ENCODE results near the gene CENPW. TPM values are rescaled to one million over a fixed set of nuclear protein-coding genes. Genes with fewer than 3 reads are reported as not detected.

Gene CENPW
- total and polyA plus RNA-seq, 7 experiments from 2014 or later, result 1.2 to 37.1 (median 3.9) TPM

GRCh38 chr6:126367849-126368248, 27.9 kb downstream of the CENPW start:
- POLR2A ChIA-PET, result no interaction called here
- Mint-ChIP-seq H3K36me3 (peaks cover 0 to 2% (median 0%) of the 10 kb centered on the region in 5 donors), H3K4me1 (no peaks in the 10 kb centered on the region)

GRCh38 chr6:126372626-126373025, 32.7 kb downstream of the CENPW start:
- Histone ChIP-seq H3K27me3 (ENCODE audit: control insufficient read depth in 2 of 2, insufficient read depth in 2 of 2, low read length in 2 of 2) (no peaks in the 10 kb centered on the region), H3K9me3 (ENCODE audit: control insufficient read depth in 2 of 3, low read length in 3 of 3) (no peaks in the 10 kb centered on the region), H3K36me3 (ENCODE audit: control insufficient read depth in 2 of 3, insufficient read depth in 3 of 3, low read length in 3 of 3) (no peaks in the 10 kb centered on the region), H3K4me3 (ENCODE audit: low read length) (no peak overlapping the region), H3K27ac (ENCODE audit: low read depth, low read length) (no peak overlapping the region), H3K4me1 (ENCODE audit: control insufficient read depth in 2 of 2, insufficient read depth in 2 of 2, low read length in 2 of 2) (no peaks in the 10 kb centered on the region)
- Mint-ChIP-seq H3K36me3 (peaks cover 0 to 2% (median 0%) of the 10 kb centered on the region in 5 donors), H3K4me1 (no peaks in the 10 kb centered on the region), H3K27me3 (no peaks in the 10 kb centered on the region), H3K4me3 (no peak overlapping the region), H3K9me3 (peaks cover 0 to 10% (median 0%) of the 10 kb centered on the region in 11 donors), H3K27ac (no peak overlapping the region)
- ChIA-PET CTCF (no interaction called here), POLR2A (no interaction called here)
- intact Hi-C loops (cut with micrococcal nuclease), result no loop called here
- DNase-seq, result no peak
- ATAC-seq, result no peak

More at GRCh38 chr6:126367849-126368248, 27.9 kb downstream of the CENPW start:
- no peak for ATAC-seq
- intact Hi-C loops (cut with micrococcal nuclease), result no loop called here
- Histone ChIP-seq H3K4me1 (ENCODE audit: control insufficient read depth in 2 of 2, insufficient read depth in 2 of 2, low read length in 2 of 2) (no peaks in the 10 kb centered on the region), H3K9me3 (ENCODE audit: control insufficient read depth in 2 of 3, low read length in 3 of 3) (no peaks in the 10 kb centered on the region), H3K27ac (ENCODE audit: low read depth, low read length) (no peak overlapping the region), H3K27me3 (ENCODE audit: control insufficient read depth in 2 of 2, insufficient read depth in 2 of 2, low read length in 2 of 2) (no peaks in the 10 kb centered on the region), H3K36me3 (ENCODE audit: control insufficient read depth in 2 of 3, insufficient read depth in 3 of 3, low read length in 3 of 3) (no peaks in the 10 kb centered on the region), H3K4me3 (ENCODE audit: low read length) (no peak overlapping the region)
- no peak overlapping the region for H3K27ac Mint-ChIP-seq
- H3K27me3 Mint-ChIP-seq, result no peaks in the 10 kb centered on the region
- H3K4me3 Mint-ChIP-seq, result no peak overlapping the region
- CTCF ChIA-PET, result no interaction called here
- no peak for DNase-seq
- H3K9me3 Mint-ChIP-seq, result peaks cover 0 to 10% (median 0%) of the 10 kb centered on the region in 11 donors

GRCh38 chr6:126373344-126373743, 33.4 kb downstream of the CENPW start:
- Histone ChIP-seq H3K4me3 (ENCODE audit: low read length) (no peak overlapping the region), H3K27me3 (ENCODE audit: control insufficient read depth in 2 of 2, insufficient read depth in 2 of 2, low read length in 2 of 2) (no peaks in the 10 kb centered on the region), H3K36me3 (ENCODE audit: control insufficient read depth in 2 of 3, insufficient read depth in 3 of 3, low read length in 3 of 3) (no peaks in the 10 kb centered on the region), H3K9me3 (ENCODE audit: control insufficient read depth in 2 of 3, low read length in 3 of 3) (no peaks in the 10 kb centered on the region), H3K4me1 (ENCODE audit: control insufficient read depth in 2 of 2, insufficient read depth in 2 of 2, low read length in 2 of 2) (no peaks in the 10 kb centered on the region), H3K27ac (ENCODE audit: low read depth, low read length) (no peak overlapping the region)
- H3K4me3 Mint-ChIP-seq, result no peak overlapping the region
- H3K27me3 Mint-ChIP-seq, result no peaks in the 10 kb centered on the region
- no peaks in the 10 kb centered on the region for H3K4me1 Mint-ChIP-seq
- DNase-seq (no peak), ATAC-seq (no peak)
- CTCF ChIA-PET, result no interaction called here
- H3K27ac Mint-ChIP-seq, result no peak overlapping the region
- H3K9me3 Mint-ChIP-seq, result peaks cover 0 to 10% (median 0%) of the 10 kb centered on the region in 11 donors
- H3K36me3 Mint-ChIP-seq, result peaks cover 0 to 2% (median 0%) of the 10 kb centered on the region in 5 donors
- intact Hi-C loops (cut with micrococcal nuclease), result no loop called here
- POLR2A ChIA-PET, result no interaction called here

GRCh38 chr6:126374372-126374771, 34.5 kb downstream of the CENPW start:
- H3K27me3 ChIP-seq (ENCODE audit: control insufficient read depth in 2 of 2, insufficient read depth in 2 of 2, low read length in 2 of 2), result no peaks in the 10 kb centered on the region
- Mint-ChIP-seq H3K4me3 (no peak overlapping the region), H3K27ac (no peak overlapping the region), H3K9me3 (peaks cover 0 to 7% (median 0%) of the 10 kb centered on the region in 11 donors), H3K27me3 (no peaks in the 10 kb centered on the region), H3K36me3 (peaks cover 0 to 2% (median 0%) of the 10 kb centered on the region in 5 donors), H3K4me1 (no peaks in the 10 kb centered on the region)
- intact Hi-C loops (cut with micrococcal nuclease), result no loop called here
- no peak overlapping the region for H3K27ac ChIP-seq (ENCODE audit: low read depth, low read length)
- H3K36me3 ChIP-seq (ENCODE audit: control insufficient read depth in 2 of 3, insufficient read depth in 3 of 3, low read length in 3 of 3), result no peaks in the 10 kb centered on the region
- ATAC-seq (no peak), DNase-seq (no peak)
- no peak overlapping the region for H3K4me3 ChIP-seq (ENCODE audit: low read length)
- ChIA-PET POLR2A (no interaction called here), CTCF (no interaction called here)
- no peaks in the 10 kb centered on the region for H3K4me1 ChIP-seq (ENCODE audit: control insufficient read depth in 2 of 2, insufficient read depth in 2 of 2, low read length in 2 of 2)
- no peaks in the 10 kb centered on the region for H3K9me3 ChIP-seq (ENCODE audit: control insufficient read depth in 2 of 3, low read length in 3 of 3)

GRCh38 chr6:126376682-126377081, 36.8 kb downstream of the CENPW start:
- no peak overlapping the region for H3K27ac ChIP-seq (ENCODE audit: low read depth, low read length)
- H3K4me1 Mint-ChIP-seq, result no peaks in the 10 kb centered on the region
- no peak overlapping the region for H3K4me3 ChIP-seq (ENCODE audit: low read length)
- H3K27me3 ChIP-seq (ENCODE audit: control insufficient read depth in 2 of 2, insufficient read depth in 2 of 2, low read length in 2 of 2), result no peaks in the 10 kb centered on the region
- no peaks in the 10 kb centered on the region for H3K27me3 Mint-ChIP-seq
- POLR2A ChIA-PET, result interaction anchor here (0.6 kb wide), 1 partner anchor 31 kb away, joined by 3 read pairs; no protein-coding TSS in a partner anchor
- no peaks in the 10 kb centered on the region for H3K36me3 ChIP-seq (ENCODE audit: control insufficient read depth in 2 of 3, insufficient read depth in 3 of 3, low read length in 3 of 3)
- H3K9me3 Mint-ChIP-seq, result peaks cover 0 to 10% (median 2%) of the 10 kb centered on the region in 11 donors
- H3K27ac Mint-ChIP-seq, result no peak overlapping the region
- no peaks in the 10 kb centered on the region for H3K36me3 Mint-ChIP-seq
- CTCF ChIA-PET, result no interaction called here
- H3K9me3 ChIP-seq (ENCODE audit: control insufficient read depth in 2 of 3, low read length in 3 of 3), result no peaks in the 10 kb centered on the region
- DNase-seq (no peak), ATAC-seq (no peak)
- no peak overlapping the region for H3K4me3 Mint-ChIP-seq
- intact Hi-C loops (cut with micrococcal nuclease), result no loop called here
- H3K4me1 ChIP-seq (ENCODE audit: control insufficient read depth in 2 of 2, insufficient read depth in 2 of 2, low read length in 2 of 2), result no peaks in the 10 kb centered on the region

GRCh38 chr6:126377594-126378153, 37.8 kb downstream of the CENPW start:
- ChIA-PET POLR2A (no interaction called here), CTCF (no interaction called here)
- H3K4me1 ChIP-seq (ENCODE audit: control insufficient read depth in 2 of 2, insufficient read depth in 2 of 2, low read length in 2 of 2), result no peaks in the 10 kb centered on the region
- no peak overlapping the region for H3K4me3 ChIP-seq (ENCODE audit: low read length)
- intact Hi-C loops (cut with micrococcal nuclease), result no loop called here
- H3K4me3 Mint-ChIP-seq, result no peak overlapping the region
- H3K36me3 ChIP-seq (ENCODE audit: control insufficient read depth in 2 of 3, insufficient read depth in 3 of 3, low read length in 3 of 3), result no peaks in the 10 kb centered on the region
- no peak overlapping the region for H3K27ac Mint-ChIP-seq
- no peaks in the 10 kb centered on the region for H3K27me3 Mint-ChIP-seq
- no peaks in the 10 kb centered on the region for H3K36me3 Mint-ChIP-seq
- H3K27ac ChIP-seq (ENCODE audit: low read depth, low read length), result no peak overlapping the region
- H3K4me1 Mint-ChIP-seq, result no peaks in the 10 kb centered on the region
- ATAC-seq, result no peak
- peaks cover 0 to 20% (median 5%) of the 10 kb centered on the region in 11 donors for H3K9me3 Mint-ChIP-seq
- DNase-seq, result no peak
- no peaks in the 10 kb centered on the region for H3K27me3 ChIP-seq (ENCODE audit: control insufficient read depth in 2 of 2, insufficient read depth in 2 of 2, low read length in 2 of 2)
- H3K9me3 ChIP-seq (ENCODE audit: control insufficient read depth in 2 of 3, low read length in 3 of 3), result no peaks in the 10 kb centered on the region

- Histone ChIP-seq H3K27me3 (ENCODE audit: control insufficient read depth in 2 of 2, insufficient read depth in 2 of 2, low read length in 2 of 2) (no peaks in the 10 kb centered on the region), H3K4me1 (ENCODE audit: control insufficient read depth in 2 of 2, insufficient read depth in 2 of 2, low read length in 2 of 2) (no peaks in the 10 kb centered on the region), H3K36me3 (ENCODE audit: control insufficient read depth in 2 of 3, insufficient read depth in 3 of 3, low read length in 3 of 3) (no peaks in the 10 kb centered on the region), H3K27ac (ENCODE audit: low read depth, low read length) (no peak overlapping the region), H3K4me3 (ENCODE audit: low read length) (no peak overlapping the region), H3K9me3 (ENCODE audit: control insufficient read depth in 2 of 3, low read length in 3 of 3) (no peaks in the 10 kb centered on the region)
- H3K9me3 Mint-ChIP-seq, result peaks cover 0 to 41% (median 17%) of the 10 kb centered on the region in 11 donors
- intact Hi-C loops (cut with micrococcal nuclease), result no loop called here
- ATAC-seq (no peak), DNase-seq (no peak)
- H3K27ac Mint-ChIP-seq, result no peak overlapping the region
- no peaks in the 10 kb centered on the region for H3K27me3 Mint-ChIP-seq
- H3K4me3 Mint-ChIP-seq, result no peak overlapping the region
- peaks cover 0 to 3% (median 0%) of the 10 kb centered on the region in 5 donors for H3K36me3 Mint-ChIP-seq
- ChIA-PET POLR2A (no interaction called here), CTCF (no interaction called here)
- no peaks in the 10 kb centered on the region for H3K4me1 Mint-ChIP-seq
These were observed 40.2 kb downstream of the CENPW start for GRCh38 chr6:126380072-126380583.

Measured in naive thymus-derived CD4-positive, alpha-beta T cell (primary cell).